Astrocyte of the spinal cord (primary cell): ENCODE measurements around the gene IL1B.

Experiments used
- DNase-seq: peaks from one replicate; pipeline ENCODE4 v3.0.0; 2011; ENCODE audit warnings: low read depth, low spot score
- H3K4me3 ChIP-seq: 2 replicates; pipeline ENCODE4 v1.5.1; 2011; ENCODE audit warnings: low read depth, mild to moderate bottlenecking, low read length, moderate library complexity
- CTCF ChIP-seq: IDR thresholded peaks from 2 replicates; pipeline ENCODE4 v1.5.1; 2012; ENCODE audit warnings: low read depth, mild to moderate bottlenecking, low read length, inconsistent platforms
- in situ Hi-C: cut with HindIII; loops from 2 replicates; pipeline ENCODE4 v1.10.0; 2017; ENCODE audit warnings: low sequenced_read_pairs

The IL1B gene

GRCh38 chr2:112850588-112850987 is 14.0 kb upstream of the IL1B start:
- in situ Hi-C loops: no loop called here
- no peak overlapping the region for H3K4me3 ChIP-seq
- no peak for TF ChIP-seq CTCF
- DNase-seq: no peak

GRCh38 chr2:112849956-112850355 is 13.4 kb upstream of the IL1B start:
- TF ChIP-seq CTCF: no peak
- DNase-seq: no peak
- in situ Hi-C loops: no loop called here
- H3K4me3 ChIP-seq: no peak overlapping the region

GRCh38 chr2:112848833-112849232 is 12.3 kb upstream of the IL1B start:
- H3K4me3 ChIP-seq: no peak overlapping the region
- DNase-seq: peak; percentile 26
- in situ Hi-C loops: no loop called here
- no peak for TF ChIP-seq CTCF

- in situ Hi-C loops: no loop called here
- H3K4me3 ChIP-seq: no peak overlapping the region
- no peak for DNase-seq
- no peak for TF ChIP-seq CTCF
Measured at GRCh38 chr2:112846031-112846430, 9.5 kb upstream of the IL1B start.

- DNase-seq: no peak
- H3K4me3 ChIP-seq: no peak overlapping the region
- TF ChIP-seq CTCF: no peak
- in situ Hi-C loops: no loop called here
Measured at GRCh38 chr2:112843836-112844235, 7.3 kb upstream of the IL1B start.

GRCh38 chr2:112843288-112843687 is 6.7 kb upstream of the IL1B start:
- no peak overlapping the region for H3K4me3 ChIP-seq
- no peak for TF ChIP-seq CTCF
- in situ Hi-C loops: no loop called here
- no peak for DNase-seq

DNA sequence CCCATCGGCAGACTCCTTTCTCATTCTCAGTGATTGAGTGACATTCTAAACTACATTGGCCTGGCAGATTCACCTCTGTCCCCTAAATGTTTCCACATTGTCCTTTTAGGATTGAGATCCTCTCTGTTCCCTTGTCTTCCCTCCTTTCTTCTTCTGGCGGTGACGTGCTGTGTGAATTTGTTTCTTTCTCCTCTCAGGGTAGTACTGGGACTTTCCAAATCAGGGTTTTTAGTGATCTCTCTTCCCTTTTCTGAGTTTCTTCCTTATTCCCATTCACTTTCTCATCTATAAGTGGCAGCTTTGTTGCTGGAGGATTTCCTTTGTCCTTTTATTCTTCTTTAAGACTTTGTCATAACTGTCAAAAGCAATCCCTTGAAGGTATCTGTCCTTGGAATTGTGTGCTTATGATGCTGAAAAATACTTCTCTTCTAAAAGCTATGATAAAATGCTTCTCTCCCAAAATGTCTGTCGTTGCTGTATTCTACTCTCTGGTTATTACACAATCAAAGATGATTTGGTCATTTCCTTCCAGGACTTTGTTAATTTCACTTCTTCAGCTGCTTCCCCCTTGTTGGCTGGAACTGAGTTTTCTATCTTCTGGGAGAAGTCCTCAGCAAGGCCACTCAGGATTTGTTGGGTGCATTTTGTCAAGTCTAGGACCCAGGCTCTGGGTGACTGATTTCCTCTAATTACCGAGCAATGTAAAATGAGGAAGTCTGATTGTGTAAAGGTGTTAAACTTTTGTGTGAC is 4.9 kb upstream of the IL1B start:
- DNase-seq: no peak
- in situ Hi-C loops: no loop called here
- no peak overlapping the region for H3K4me3 ChIP-seq
- no peak for TF ChIP-seq CTCF
